Caco-2 (cell line): ENCODE results near the gene USP40. TPM values are rescaled to one million over a fixed set of nuclear protein-coding genes. Genes with fewer than 3 reads are reported as not detected.

Experiments used
- BruUV-seq: library from RNA; stranded (reverse); fragments of 400-500 nt; replicated peaks from 2 replicates; lab custom pipeline; 2021; lab: Mats Ljungman, UMichigan
- CTCF ChIA-PET: fragments of 300-600 bp; sonication (Branson Sonifier 250); formaldehyde crosslinking; loops from one replicate; lab custom pipeline; 2022; ENCODE audit warnings: antibody characterized with exemption; lab: Charles Lee
- POLR2A ChIA-PET: fragments of 300-600 bp; sonication (Branson Sonifier 250); formaldehyde crosslinking; loops from one replicate; lab custom pipeline; 2022; ENCODE audit warnings: antibody characterized with exemption; lab: Charles Lee
- DNase-seq, 2 experiments: peaks; one replicate each; pipeline versions ENCODE4 v3.0.0 to v3.0.0-alpha.2; 2020 to 2022
- H3K27me3 ChIP-seq: replicated peaks from 2 replicates; pipeline ENCODE4 v1.6.0; 2011; ENCODE audit warnings: low read length; ENCODE audit not compliant: control insufficient read depth, insufficient read depth
- H3K36me3 ChIP-seq: 2 replicates; pipeline ENCODE4 v1.5.1; 2011; ENCODE audit warnings: low read length; ENCODE audit not compliant: control insufficient read depth, insufficient read depth
- H3K4me1 ChIP-seq: fragments of 250-450 bp; sonication (Bioruptor Pico); 2 replicates; pipeline ENCODE4 v1.5.1; 2020; ENCODE audit warnings: mild to moderate bottlenecking
- H3K4me3 ChIP-seq: 2 replicates; pipeline ENCODE4 v1.5.1; 2011; ENCODE audit warnings: low read depth, mild to moderate bottlenecking, control low read depth, low read length
- H3K9me3 ChIP-seq: fragments of 250-450 bp; sonication (Bioruptor Pico); 2 replicates; pipeline ENCODE4 v1.5.1; 2020; ENCODE audit warnings: mild to moderate bottlenecking, moderate library complexity
- H3K27ac Mint-ChIP-seq: one replicate; pipeline ENCODE4 v1.8.0; 2022; ENCODE audit warnings: mixed read lengths; ENCODE audit not compliant: unreplicated experiment
- H3K27me3 Mint-ChIP-seq: one replicate; pipeline ENCODE4 v1.8.0; 2022; ENCODE audit warnings: mixed read lengths; ENCODE audit not compliant: insufficient read depth, unreplicated experiment
- H3K36me3 Mint-ChIP-seq: one replicate; pipeline ENCODE4 v1.8.0; 2022; ENCODE audit warnings: mild to moderate bottlenecking, mixed read lengths; ENCODE audit not compliant: insufficient read depth, unreplicated experiment
- H3K4me1 Mint-ChIP-seq: one replicate; pipeline ENCODE4 v1.8.0; 2022; ENCODE audit warnings: low read depth, mixed read lengths; ENCODE audit not compliant: unreplicated experiment
- H3K4me3 Mint-ChIP-seq: one replicate; pipeline ENCODE4 v1.8.0; 2022; ENCODE audit warnings: mild to moderate bottlenecking, moderate library complexity, mixed read lengths; ENCODE audit not compliant: unreplicated experiment
- H3K9me3 Mint-ChIP-seq: one replicate; pipeline ENCODE4 v1.8.0; 2022; ENCODE audit warnings: mixed read lengths; ENCODE audit not compliant: unreplicated experiment
- CTCF ChIP-seq, 2 experiments: fragments of 200-600 bp in 1 of 2; IDR thresholded peaks; 1 replicate in 1 of 2; 2 replicates in 1 of 2; pipeline versions ENCODE4 v1.5.1 to v1.8.0; 2011 to 2022; ENCODE audit warnings: antibody characterized with exemption in 1 of 2, control low read depth in 1 of 2, inconsistent platforms in 1 of 2, low read depth in 1 of 2, low read length in 1 of 2, mild to moderate bottlenecking in 1 of 2, moderate library complexity in 1 of 2; ENCODE audit not compliant: insufficient read depth in 1 of 2, severe bottlenecking in 1 of 2, unreplicated experiment in 1 of 2
- intact Hi-C: fragments of 100-400 bp; cut with micrococcal nuclease; formaldehyde crosslinking; loops from one replicate; pipeline ENCODE4 v1.10.0; 2022; ENCODE audit not compliant: unreplicated experiment
- total RNA-seq: library from RNA; stranded (reverse); gene quantifications from 2 replicates; pipeline ENCODE4 v1.2.3, GENCODE V29; 2022

The USP40 gene
- total RNA-seq, 1 experiment from 2014 or later: 27.8 TPM

GRCh38 chr2:233460726-233461441, 105.7 kb downstream of the USP40 start:
- TF ChIP-seq CTCF (IDR thresholded peaks at IDR 0.05; ENCODE audit: insufficient read depth in 1 of 2, low read depth in 1 of 2, low read length in 1 of 2, severe bottlenecking in 1 of 2, unreplicated experiment in 1 of 2): no peak
- no TSS peak for BruUV-seq
- Histone ChIP-seq H3K27me3 (no peaks in the 10 kb centered on the region), H3K4me3 (no peak overlapping the region), H3K9me3 (no peaks in the 10 kb centered on the region), H3K4me1 (no peaks in the 10 kb centered on the region), H3K36me3 (peaks cover 2% of the 10 kb centered on the region; the same call in 1 of the 2 replicates)
- CTCF ChIA-PET: interaction anchor here (0.6 kb wide), 1 partner anchor 151 kb away, joined by 4 read pairs; no protein-coding TSS in a partner anchor
- no peak for DNase-seq
- intact Hi-C loops: no loop called here
- H3K9me3 Mint-ChIP-seq: no peaks in the 10 kb centered on the region
- H3K27me3 Mint-ChIP-seq: no peaks in the 10 kb centered on the region
- POLR2A ChIA-PET: no interaction called here
- no peak overlapping the region for H3K4me3 Mint-ChIP-seq
- H3K4me1 Mint-ChIP-seq: no peaks in the 10 kb centered on the region
- no peak overlapping the region for H3K27ac Mint-ChIP-seq
- peaks cover 80% of the 10 kb centered on the region for H3K36me3 Mint-ChIP-seq

GRCh38 chr2:233459426-233459825, 107.2 kb downstream of the USP40 start:
- Mint-ChIP-seq H3K36me3 (peaks cover 86% of the 10 kb centered on the region), H3K9me3 (no peaks in the 10 kb centered on the region), H3K27ac (no peak overlapping the region), H3K4me3 (no peak overlapping the region), H3K27me3 (no peaks in the 10 kb centered on the region), H3K4me1 (no peaks in the 10 kb centered on the region)
- no peak for TF ChIP-seq CTCF (IDR thresholded peaks at IDR 0.05; ENCODE audit: insufficient read depth in 1 of 2, low read depth in 1 of 2, low read length in 1 of 2, severe bottlenecking in 1 of 2, unreplicated experiment in 1 of 2)
- ChIA-PET POLR2A (no interaction called here), CTCF (no interaction called here)
- Histone ChIP-seq H3K4me1 (no peaks in the 10 kb centered on the region), H3K27me3 (no peaks in the 10 kb centered on the region), H3K4me3 (no peak overlapping the region), H3K36me3 (peaks cover 2% of the 10 kb centered on the region; the same call in 1 of the 2 replicates), H3K9me3 (no peaks in the 10 kb centered on the region)
- DNase-seq: no peak
- intact Hi-C loops: no loop called here
- no TSS peak for BruUV-seq

- H3K4me1 Mint-ChIP-seq: no peaks in the 10 kb centered on the region
- TF ChIP-seq CTCF (IDR thresholded peaks at IDR 0.05; ENCODE audit: insufficient read depth in 1 of 2, low read depth in 1 of 2, low read length in 1 of 2, severe bottlenecking in 1 of 2, unreplicated experiment in 1 of 2): no peak
- POLR2A ChIA-PET: no interaction called here
- Histone ChIP-seq H3K27me3 (no peaks in the 10 kb centered on the region), H3K4me1 (no peaks in the 10 kb centered on the region), H3K4me3 (no peak overlapping the region), H3K9me3 (no peaks in the 10 kb centered on the region), H3K36me3 (peaks cover 2% of the 10 kb centered on the region; the same call in 1 of the 2 replicates)
- intact Hi-C loops: no loop called here
- BruUV-seq: no TSS peak
- H3K36me3 Mint-ChIP-seq: peaks cover 86% of the 10 kb centered on the region
- no peaks in the 10 kb centered on the region for H3K27me3 Mint-ChIP-seq
- CTCF ChIA-PET: no interaction called here
- H3K9me3 Mint-ChIP-seq: no peaks in the 10 kb centered on the region
- no peak overlapping the region for H3K4me3 Mint-ChIP-seq
- no peak overlapping the region for H3K27ac Mint-ChIP-seq
- DNase-seq: no peak
These were observed 107.8 kb downstream of the USP40 start for GRCh38 chr2:233458826-233459225.
